ENCODE measurements around the gene SASH1. TPM values are rescaled to one million over a fixed set of nuclear protein-coding genes. Genes with fewer than 3 reads are reported as not detected.
A peak's percentile ranks its signal among the peaks of the same experiment; 100 is the strongest.

SASH1 gene
- total RNA-seq, 1 experiment from 2014 or later = 27.4 TPM

GRCh38 chr6:148431840-148432239 is 89.2 kb downstream of the SASH1 start:
- no peak for DNase-seq (ENCODE audit: low read depth)

- peak; percentile 78 for DNase-seq (ENCODE audit: low read depth)
These were observed 90.0 kb downstream of the SASH1 start for GRCh38 chr6:148432462-148433195.

GRCh38 chr6:148435386-148435785 is 92.7 kb downstream of the SASH1 start:
- DNase-seq (ENCODE audit: low read depth) = no peak

GRCh38 chr6:148436466-148436865 is 93.8 kb downstream of the SASH1 start:
- no peak for DNase-seq (ENCODE audit: low read depth)

GRCh38 chr6:148438632-148439031 is 96.0 kb downstream of the SASH1 start:
- DNase-seq (ENCODE audit: low read depth) = no peak

GRCh38 chr6:148440016-148440415 is 97.4 kb downstream of the SASH1 start:
- no peak for DNase-seq (ENCODE audit: low read depth)

GRCh38 chr6:148440877-148441453 is 98.3 kb downstream of the SASH1 start:
- peak; percentile 93 for DNase-seq (ENCODE audit: low read depth)

GRCh38 chr6:148441454-148441911 is 98.8 kb downstream of the SASH1 start:
- DNase-seq (ENCODE audit: low read depth) = peak; percentile 86

GRCh38 chr6:148443798-148444560 is 101.3 kb downstream of the SASH1 start:
- DNase-seq (ENCODE audit: low read depth) = no peak

- DNase-seq (ENCODE audit: low read depth) = no peak
These were observed 102.5 kb downstream of the SASH1 start for GRCh38 chr6:148445116-148445515.

GRCh38 chr6:148445620-148446019 is 103.0 kb downstream of the SASH1 start:
- peak; percentile 88 for DNase-seq (ENCODE audit: low read depth)

- peak; percentile 44 for DNase-seq (ENCODE audit: low read depth)
These were observed 104.0 kb downstream of the SASH1 start for GRCh38 chr6:148446681-148447080.

- no peak for DNase-seq (ENCODE audit: low read depth)
These were observed 105.0 kb downstream of the SASH1 start for GRCh38 chr6:148447521-148448230.

GRCh38 chr6:148448369-148449012 is 105.9 kb downstream of the SASH1 start:
- no peak for DNase-seq (ENCODE audit: low read depth)

GRCh38 chr6:148450866-148451265 is 108.2 kb downstream of the SASH1 start:
- DNase-seq (ENCODE audit: low read depth) = peak; percentile 31

- peak; percentile 70 for DNase-seq (ENCODE audit: low read depth)
These were observed 109.1 kb downstream of the SASH1 start for GRCh38 chr6:148451690-148452089.

- DNase-seq (ENCODE audit: low read depth) = no peak
These were observed 110.2 kb downstream of the SASH1 start for GRCh38 chr6:148452876-148453275.

GRCh38 chr6:148453906-148454305 is 111.3 kb downstream of the SASH1 start:
- DNase-seq (ENCODE audit: low read depth) = no peak

- peak; percentile 73 for DNase-seq (ENCODE audit: low read depth)
These were observed 112.6 kb downstream of the SASH1 start for GRCh38 chr6:148455225-148455624.

GRCh38 chr6:148455674-148456558 is 113.3 kb downstream of the SASH1 start:
- DNase-seq (ENCODE audit: low read depth) = peak; percentile 24

Measured in RPMI7951 (cell line).